Sigmoid colon (tissue), 4 donors: ENCODE data around the gene KDM1A.

ENCODE experiments used
- EP300 ChIP-seq, 4 donors: sonication (generic); formaldehyde crosslinking; IDR thresholded peaks; one replicate each; pipeline ENCODE4 v1.6.1; 2017; ENCODE audit warnings: antibody characterized with exemption in 4 of 4
- POLR2A ChIP-seq, 2 donors: fragments of 450-650 bp; IDR thresholded peaks; one replicate each; pipeline ENCODE4 v1.6.1; 2016; ENCODE audit warnings: antibody characterized with exemption in 2 of 2, mild to moderate bottlenecking in 2 of 2, moderate library complexity in 2 of 2
- POLR2AphosphoS5 ChIP-seq, 4 donors: sonication (generic); formaldehyde crosslinking; IDR thresholded peaks; one replicate each; pipeline ENCODE4 v1.6.1; 2017; ENCODE audit warnings: antibody characterized with exemption in 4 of 4
- TF ChIP-seq, protein P1 (sequence below), 4 experiments: fragments of 450-650 bp in 3 of 4; fragments of 200-600 bp in 1 of 4; IDR thresholded peaks; one replicate each; pipeline ENCODE4 v1.5.1; 2016 to 2019; ENCODE audit warnings: antibody characterized with exemption in 4 of 4, mild to moderate bottlenecking in 3 of 4, moderate library complexity in 2 of 4

DNA sequence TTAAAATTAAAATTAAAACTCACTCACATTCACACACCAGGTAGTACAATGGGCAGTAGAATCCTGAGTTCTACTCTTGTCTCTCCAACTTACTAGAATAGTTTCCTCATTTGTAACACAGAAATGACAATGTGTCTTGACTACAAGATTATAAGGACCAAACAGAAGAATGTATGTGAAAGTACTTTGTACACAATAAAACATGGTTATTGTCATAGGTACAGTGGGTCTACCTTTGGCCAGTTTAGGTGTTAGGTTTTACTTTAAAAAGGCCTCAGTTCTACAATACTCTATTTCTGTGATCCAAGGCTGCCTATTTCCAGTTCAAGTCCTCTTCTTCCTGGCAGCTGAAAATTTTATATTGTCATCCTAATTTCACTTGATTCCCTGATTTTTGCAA lies 99.1 kb downstream of the KDM1A start:
- TF ChIP-seq POLR2AphosphoS5 (IDR thresholded peaks at IDR 0.05) (no peak), EP300 (IDR thresholded peaks at IDR 0.05) (no peak), POLR2A (IDR thresholded peaks at IDR 0.05) (no peak)
- TF ChIP-seq, protein P1, sequence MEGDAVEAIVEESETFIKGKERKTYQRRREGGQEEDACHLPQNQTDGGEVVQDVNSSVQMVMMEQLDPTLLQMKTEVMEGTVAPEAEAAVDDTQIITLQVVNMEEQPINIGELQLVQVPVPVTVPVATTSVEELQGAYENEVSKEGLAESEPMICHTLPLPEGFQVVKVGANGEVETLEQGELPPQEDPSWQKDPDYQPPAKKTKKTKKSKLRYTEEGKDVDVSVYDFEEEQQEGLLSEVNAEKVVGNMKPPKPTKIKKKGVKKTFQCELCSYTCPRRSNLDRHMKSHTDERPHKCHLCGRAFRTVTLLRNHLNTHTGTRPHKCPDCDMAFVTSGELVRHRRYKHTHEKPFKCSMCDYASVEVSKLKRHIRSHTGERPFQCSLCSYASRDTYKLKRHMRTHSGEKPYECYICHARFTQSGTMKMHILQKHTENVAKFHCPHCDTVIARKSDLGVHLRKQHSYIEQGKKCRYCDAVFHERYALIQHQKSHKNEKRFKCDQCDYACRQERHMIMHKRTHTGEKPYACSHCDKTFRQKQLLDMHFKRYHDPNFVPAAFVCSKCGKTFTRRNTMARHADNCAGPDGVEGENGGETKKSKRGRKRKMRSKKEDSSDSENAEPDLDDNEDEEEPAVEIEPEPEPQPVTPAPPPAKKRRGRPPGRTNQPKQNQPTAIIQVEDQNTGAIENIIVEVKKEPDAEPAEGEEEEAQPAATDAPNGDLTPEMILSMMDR (IDR thresholded peaks at IDR 0.05) = no peak
